IMR-90 (cell line): ENCODE data around the gene PDCD2L. TPM values are rescaled to one million over a fixed set of nuclear protein-coding genes. Genes with fewer than 3 reads are reported as not detected.

Experiments
- ATAC-seq: fragments of 200-7000 bp; cut with Tn5 transposase; 2 replicates; pipeline ENCODE4 v1.9.1; 2020; ENCODE audit warnings: low read depth, mild to moderate bottlenecking, moderate library complexity
- BruUV-seq: library from RNA; stranded (reverse); fragments of 400-500 nt; replicated peaks from 2 replicates; lab custom pipeline; 2021; lab: Mats Ljungman, UMichigan
- CTCF ChIA-PET: fragments of 300-600 bp; formaldehyde crosslinking; extraction: SDS; loops from one replicate; lab custom pipeline; 2021; ENCODE audit warnings: antibody characterized with exemption; lab: Yijun Ruan, JAX
- POLR2A ChIA-PET: fragments of 300-600 bp; sonication (Branson Sonifier 250); formaldehyde crosslinking; loops from one replicate; lab custom pipeline; 2022; ENCODE audit warnings: antibody characterized with exemption; ENCODE audit not compliant: unreplicated experiment; lab: Charles Lee
- DNase-seq: peaks from one replicate; pipeline ENCODE4 v3.0.0; 2013
- H2AFZ ChIP-seq: replicated peaks from 2 replicates; pipeline ENCODE3; 2013; ENCODE audit warnings: low read length, mild to moderate bottlenecking; ENCODE audit not compliant: poor library complexity
- H2AK5ac ChIP-seq: 2 replicates; pipeline ENCODE4 v1.6.1; 2013; ENCODE audit warnings: low read depth, low read length, inconsistent platforms
- H2AK9ac ChIP-seq: replicated peaks from 2 replicates; pipeline ENCODE3; 2013; ENCODE audit warnings: mild to moderate bottlenecking, low read depth, low read length, moderate library complexity; ENCODE audit not compliant: poor library complexity
- H2BK120ac ChIP-seq: 2 replicates; pipeline ENCODE4 v1.6.1; 2013; ENCODE audit warnings: low read depth, low read length, inconsistent platforms
- H2BK15ac ChIP-seq: 3 replicates; pipeline ENCODE4 v1.6.1; 2013; ENCODE audit warnings: low read depth, low read length, inconsistent platforms
- H2BK20ac ChIP-seq: 2 replicates; pipeline ENCODE4 v1.6.1; 2013; ENCODE audit warnings: low read depth, mild to moderate bottlenecking, inconsistent platforms, low read length, moderate library complexity
- H2BK5ac ChIP-seq: 2 replicates; pipeline ENCODE4 v1.6.1; 2013; ENCODE audit warnings: mild to moderate bottlenecking, low read depth, low read length, inconsistent platforms; ENCODE audit not compliant: poor library complexity, severe bottlenecking
- H3K14ac ChIP-seq: replicated peaks from 2 replicates; pipeline ENCODE4 v1.6.1; 2013; ENCODE audit warnings: low read depth, low read length, inconsistent platforms
- H3K18ac ChIP-seq: 2 replicates; pipeline ENCODE4 v1.6.1; 2013; ENCODE audit warnings: low read depth, low read length, control low read depth
- H3K23ac ChIP-seq: 2 replicates; pipeline ENCODE4 v1.6.1; 2013; ENCODE audit warnings: low read depth, low read length, inconsistent platforms
- H3K27ac ChIP-seq: 2 replicates; pipeline ENCODE4 v1.5.1; 2013; ENCODE audit warnings: mild to moderate bottlenecking, control low read depth, low read length; ENCODE audit not compliant: insufficient read depth
- H3K27me3 ChIP-seq: 2 replicates; pipeline ENCODE4 v1.6.1; 2013; ENCODE audit warnings: low read length; ENCODE audit not compliant: control insufficient read depth, insufficient read depth
- H3K36me3 ChIP-seq: 2 replicates; pipeline ENCODE4 v1.6.1; 2013; ENCODE audit warnings: low read length, mixed read lengths; ENCODE audit not compliant: control insufficient read depth, insufficient read depth
- H3K4ac ChIP-seq: 2 replicates; pipeline ENCODE4 v1.6.1; 2013; ENCODE audit warnings: low read depth, low read length, inconsistent platforms
- H3K4me1 ChIP-seq: 2 replicates; pipeline ENCODE4 v1.6.1; 2013; ENCODE audit warnings: low read length, mixed read lengths; ENCODE audit not compliant: control insufficient read depth, insufficient read depth
- H3K4me2 ChIP-seq: 2 replicates; pipeline ENCODE4 v1.6.1; 2013; ENCODE audit warnings: low read depth, mild to moderate bottlenecking, control low read depth, low read length, moderate library complexity
- H3K4me3 ChIP-seq: 2 replicates; pipeline ENCODE4 v1.5.1; 2013; ENCODE audit warnings: low read depth, mild to moderate bottlenecking, control low read depth, low read length, moderate library complexity; ENCODE audit not compliant: insufficient read depth
- H3K56ac ChIP-seq: 2 replicates; pipeline ENCODE4 v1.6.1; 2013; ENCODE audit warnings: low read length, inconsistent platforms; ENCODE audit not compliant: insufficient read depth; ENCODE audit errors: extremely low read depth
- H3K79me1 ChIP-seq, 2 experiments: 2 replicates each; pipeline ENCODE4 v1.6.1; 2013; ENCODE audit warnings: low read length in 2 of 2, inconsistent platforms in 1 of 2, low read depth in 1 of 2
- H3K9ac ChIP-seq: 2 replicates; pipeline ENCODE4 v1.6.1; 2013; ENCODE audit warnings: low read depth, low read length, control low read depth
- H3K9me1 ChIP-seq: 2 replicates; pipeline ENCODE4 v1.6.1; 2013; ENCODE audit warnings: low read length, inconsistent platforms; ENCODE audit not compliant: insufficient read depth
- H3K9me3 ChIP-seq: 2 replicates; pipeline ENCODE4 v1.6.1; 2013; ENCODE audit warnings: low read length; ENCODE audit not compliant: control insufficient read depth, insufficient read depth
- H4K20me1 ChIP-seq: 2 replicates; pipeline ENCODE4 v1.6.1; 2013; ENCODE audit warnings: low read length, inconsistent platforms; ENCODE audit not compliant: insufficient read depth
- H4K5ac ChIP-seq: 2 replicates; pipeline ENCODE4 v1.6.1; 2013; ENCODE audit warnings: mild to moderate bottlenecking, low read depth, low read length, control low read depth
- H4K8ac ChIP-seq, 2 experiments: 2 replicates each; pipeline ENCODE4 v1.6.1; 2013; ENCODE audit warnings: low read depth in 2 of 2, low read length in 2 of 2, control low read depth in 1 of 2, inconsistent platforms in 1 of 2
- H4K91ac ChIP-seq: 2 replicates; pipeline ENCODE4 v1.6.1; 2013; ENCODE audit warnings: low read depth, low read length, inconsistent platforms; ENCODE audit not compliant: insufficient read depth
- CTCF ChIP-seq: conservative IDR thresholded peaks from 2 replicates; pipeline ENCODE4 v1.5.1; 2012; ENCODE audit warnings: mild to moderate bottlenecking, low read depth, low read length, improper control_type of control experiment
- RCOR1 ChIP-seq: IDR thresholded peaks from 2 replicates; pipeline ENCODE4 v1.6.1; 2012; ENCODE audit warnings: mild to moderate bottlenecking, low read length, improper control_type of control experiment; ENCODE audit not compliant: insufficient replicate concordance
- USF2 ChIP-seq: fragments of 150-350 bp; IDR thresholded peaks from 2 replicates; pipeline ENCODE4 v1.6.1; 2017; ENCODE audit warnings: mild to moderate bottlenecking, antibody characterized with exemption, low read length, low read depth
- WGBS, 2 experiments: methylation state at CpG; one replicate each; pipeline versions ENCODE4 v1.1.5 to v1.1.7; 2013; ENCODE audit warnings: missing lambda C conversion rate in 2 of 2; ENCODE audit not compliant: insufficient read length in 1 of 2; ENCODE audit errors: extremely low coverage in 2 of 2; 5-methylcytosine and 5-hydroxymethylcytosine counted together
- dilution Hi-C: fragments of 300-500 bp; cut with HindIII; formaldehyde crosslinking; loops from one replicate; pipeline ENCODE4 v1.14.3; 2018; ENCODE audit warnings: low sequenced_read_pairs; ENCODE audit not compliant: unreplicated experiment
- in situ Hi-C: fragments of 300-500 bp; cut with MboI; formaldehyde crosslinking; loops from 3 replicates; pipeline ENCODE4 v1.14.3; 2019; ENCODE audit warnings: low sequenced_read_pairs, inconsistent platforms, mixed read lengths
- intact Hi-C: fragments of 100-400 bp; cut with micrococcal nuclease; formaldehyde crosslinking; loops from 2 replicates; pipeline ENCODE4 v1.10.0; 2022
- polyA plus RNA-seq, 3 experiments: library from polyadenylated mRNA; depleted of rRNA; stranded (reverse); fragments of >200 nt; gene quantifications; 2 replicates each; pipeline ENCODE4 v1.2.3, GENCODE V29; 2012; ENCODE audit warnings: low replicate concordance in 1 of 3
- total RNA-seq: library from RNA; depleted of rRNA; stranded (reverse); fragments of >200 nt; gene quantifications from 2 replicates; pipeline ENCODE4 v1.2.3, GENCODE V29; 2012
- TF ChIP-seq, protein P1 (sequence below): fragments of 150-350 bp; IDR thresholded peaks from 2 replicates; pipeline ENCODE4 v1.6.1; 2016; ENCODE audit warnings: low read depth, mild to moderate bottlenecking, low read length, moderate library complexity, borderline replicate concordance

Gene PDCD2L
- total and polyA plus RNA-seq, 2 of the 4 experiments (the other 2 are of a cell fraction), result 10.6 to 13.0 TPM

- H3K36me3 ChIP-seq, result peaks cover 21% of the 10 kb centered on the region
- H2AFZ ChIP-seq, result no peak overlapping the region
- no peaks in the 10 kb centered on the region for H3K9me3 ChIP-seq
- no peak overlapping the region for H2BK120ac ChIP-seq
- H3K23ac ChIP-seq, result no peak overlapping the region
- H4K8ac ChIP-seq, result no peak overlapping the region
- H3K4ac ChIP-seq, result no peak overlapping the region
- in situ Hi-C loops, result no loop called here
- H3K14ac ChIP-seq, result no peak overlapping the region
- no peak overlapping the region for H4K5ac ChIP-seq
- H3K56ac ChIP-seq, result no peak overlapping the region
- intact Hi-C loops, result no loop called here
- H3K79me1 ChIP-seq, result no peaks in the 10 kb centered on the region
- no peak for ATAC-seq
- no peak overlapping the region for H4K91ac ChIP-seq
- no TSS peak for BruUV-seq
- H4K20me1 ChIP-seq, result no peaks in the 10 kb centered on the region
- H3K9ac ChIP-seq, result no peak overlapping the region
- dilution Hi-C loops, result no loop called here
- H3K4me2 ChIP-seq, result no peak overlapping the region
- WGBS, 2 experiments, result no CpG with 5 or more reads among the region's 4 CpGs
- H3K4me1 ChIP-seq, result no peaks in the 10 kb centered on the region
- TF ChIP-seq CTCF, result no peak
- no peak for TF ChIP-seq RCOR1
- TF ChIP-seq, protein P1, sequence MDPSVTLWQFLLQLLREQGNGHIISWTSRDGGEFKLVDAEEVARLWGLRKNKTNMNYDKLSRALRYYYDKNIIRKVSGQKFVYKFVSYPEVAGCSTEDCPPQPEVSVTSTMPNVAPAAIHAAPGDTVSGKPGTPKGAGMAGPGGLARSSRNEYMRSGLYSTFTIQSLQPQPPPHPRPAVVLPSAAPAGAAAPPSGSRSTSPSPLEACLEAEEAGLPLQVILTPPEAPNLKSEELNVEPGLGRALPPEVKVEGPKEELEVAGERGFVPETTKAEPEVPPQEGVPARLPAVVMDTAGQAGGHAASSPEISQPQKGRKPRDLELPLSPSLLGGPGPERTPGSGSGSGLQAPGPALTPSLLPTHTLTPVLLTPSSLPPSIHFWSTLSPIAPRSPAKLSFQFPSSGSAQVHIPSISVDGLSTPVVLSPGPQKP, result no peak
- TF ChIP-seq USF2, result no peak
- no peak overlapping the region for H2BK20ac ChIP-seq
- peaks cover 4% of the 10 kb centered on the region; the same call in 1 of the 2 replicates for H3K9me1 ChIP-seq
- H2BK15ac ChIP-seq, result no peak overlapping the region
- no peak overlapping the region for H2BK5ac ChIP-seq
- no peak overlapping the region for H3K27ac ChIP-seq
- no peak overlapping the region for H2AK5ac ChIP-seq
- no peak for DNase-seq
- ChIA-PET CTCF (no interaction called here), POLR2A (no interaction called here)
- H3K4me3 ChIP-seq, result no peak overlapping the region
- H3K27me3 ChIP-seq, result no peaks in the 10 kb centered on the region
- no peak overlapping the region for H3K18ac ChIP-seq
- no peak overlapping the region for H2AK9ac ChIP-seq
Observed at GRCh38 chr19:34418300-34418699, 14.1 kb downstream of the PDCD2L start.
